H9 (cell line): ENCODE data around the gene ODAD3. TPM values are rescaled to one million over a fixed set of nuclear protein-coding genes. Genes with fewer than 3 reads are reported as not detected.

Source experiments
- DNase-seq: peaks from one replicate; pipeline ENCODE4 v3.0.0-alpha.2; 2017
- H2AFZ ChIP-seq: one replicate; pipeline ENCODE4 v1.6.1; 2013; ENCODE audit warnings: mild to moderate bottlenecking, low read length, control low read depth, moderate library complexity
- H2AK5ac ChIP-seq: 2 replicates; pipeline ENCODE4 v1.6.1; 2013; ENCODE audit warnings: low read length, control low read depth, mixed read lengths; ENCODE audit not compliant: insufficient read length
- H2BK120ac ChIP-seq: one replicate; pipeline ENCODE4 v1.6.1; 2013; ENCODE audit warnings: low read depth, mild to moderate bottlenecking, low read length, control low read depth, inconsistent platforms; ENCODE audit not compliant: poor library complexity, severe bottlenecking
- H2BK12ac ChIP-seq: 2 replicates; pipeline ENCODE4 v1.6.1; 2013; ENCODE audit warnings: low read length, control low read depth, mixed read lengths, low read depth; ENCODE audit not compliant: insufficient read length
- H2BK15ac ChIP-seq: 2 replicates; pipeline ENCODE4 v1.6.1; 2013; ENCODE audit warnings: low read depth, low read length, control low read depth
- H2BK20ac ChIP-seq: one replicate; pipeline ENCODE4 v1.6.1; 2013; ENCODE audit warnings: low read depth, mild to moderate bottlenecking, low read length, control low read depth, inconsistent platforms; ENCODE audit not compliant: poor library complexity, severe bottlenecking
- H2BK5ac ChIP-seq: 2 replicates; pipeline ENCODE4 v1.6.1; 2013; ENCODE audit warnings: low read length, control low read depth, mixed read lengths; ENCODE audit not compliant: insufficient read length
- H3K14ac ChIP-seq: 2 replicates; pipeline ENCODE4 v1.6.1; 2013; ENCODE audit warnings: low read length, control low read depth; ENCODE audit not compliant: insufficient read depth
- H3K18ac ChIP-seq: 2 replicates; pipeline ENCODE4 v1.6.1; 2013; ENCODE audit warnings: low read depth, mild to moderate bottlenecking, mixed read lengths, low read length, control low read depth; ENCODE audit not compliant: insufficient read length
- H3K23ac ChIP-seq: 2 replicates; pipeline ENCODE4 v1.6.1; 2013; ENCODE audit warnings: low read length, control low read depth, mixed read lengths, low read depth; ENCODE audit not compliant: insufficient read length
- H3K23me2 ChIP-seq: 2 replicates; pipeline ENCODE4 v1.6.1; 2013; ENCODE audit warnings: low read depth, mild to moderate bottlenecking, mixed read lengths, low read length, control low read depth; ENCODE audit not compliant: insufficient read length, poor library complexity, severe bottlenecking
- H3K27ac ChIP-seq: 2 replicates; pipeline ENCODE4 v1.5.1; 2013; ENCODE audit warnings: low read length, control low read depth, mixed read lengths, low read depth; ENCODE audit not compliant: insufficient read length
- H3K27me3 ChIP-seq: 2 replicates; pipeline ENCODE4 v1.6.1; 2013; ENCODE audit warnings: low read length, control low read depth, inconsistent platforms; ENCODE audit not compliant: insufficient read depth
- H3K4ac ChIP-seq: 2 replicates; pipeline ENCODE4 v1.6.1; 2013; ENCODE audit warnings: low read depth, mild to moderate bottlenecking, control low read depth, inconsistent platforms, low read length, moderate library complexity
- H3K4me1 ChIP-seq: 2 replicates; pipeline ENCODE4 v1.6.1; 2013; ENCODE audit warnings: low read length, control low read depth, inconsistent platforms; ENCODE audit not compliant: insufficient read depth
- H3K4me2 ChIP-seq: 2 replicates; pipeline ENCODE4 v1.6.1; 2013; ENCODE audit warnings: low read length, control low read depth, mixed read lengths; ENCODE audit not compliant: insufficient read length, insufficient read depth
- H3K56ac ChIP-seq: 2 replicates; pipeline ENCODE4 v1.6.1; 2013; ENCODE audit warnings: low read depth, mild to moderate bottlenecking, mixed read lengths, low read length, control low read depth; ENCODE audit not compliant: insufficient read length
- H3K79me1 ChIP-seq: 2 replicates; pipeline ENCODE4 v1.6.1; 2013; ENCODE audit warnings: low read depth, mild to moderate bottlenecking, moderate library complexity, low read length, control low read depth, inconsistent platforms; ENCODE audit not compliant: insufficient read depth, poor library complexity, severe bottlenecking
- H3K79me2 ChIP-seq: 2 replicates; pipeline ENCODE4 v1.6.1; 2013; ENCODE audit warnings: low read length, control low read depth, inconsistent platforms; ENCODE audit not compliant: insufficient read depth
- H3K9ac ChIP-seq: 2 replicates; pipeline ENCODE4 v1.6.1; 2013; ENCODE audit warnings: low read length, control low read depth, mixed read lengths; ENCODE audit not compliant: insufficient read length; ENCODE audit errors: extremely low read depth
- H3K9me3 ChIP-seq: one replicate; pipeline ENCODE4 v1.6.1; 2013; ENCODE audit warnings: low read depth, low read length, inconsistent platforms; ENCODE audit not compliant: control insufficient read depth
- H3T11ph ChIP-seq: one replicate; pipeline ENCODE4 v1.6.1; 2013; ENCODE audit warnings: mild to moderate bottlenecking, low read length, control low read depth, inconsistent platforms
- H4K20me1 ChIP-seq: one replicate; pipeline ENCODE4 v1.6.1; 2013; ENCODE audit not compliant: control insufficient read depth, insufficient read length, insufficient read depth
- H4K5ac ChIP-seq: 2 replicates; pipeline ENCODE4 v1.6.1; 2013; ENCODE audit warnings: low read depth, mild to moderate bottlenecking, mixed read lengths, low read length, control low read depth; ENCODE audit not compliant: insufficient read length
- H4K8ac ChIP-seq: replicated peaks from 2 replicates; pipeline ENCODE4 v1.6.1; 2013; ENCODE audit warnings: low read length, control low read depth, mixed read lengths, low read depth; ENCODE audit not compliant: insufficient read length
- H4K91ac ChIP-seq: 2 replicates; pipeline ENCODE4 v1.6.1; 2013; ENCODE audit warnings: low read depth, mild to moderate bottlenecking, moderate library complexity, mixed read lengths, low read length, control low read depth; ENCODE audit not compliant: insufficient read length
- H3K27ac Mint-ChIP-seq, 3 experiments: 2 replicates in 2 of 3; 3 replicates in 1 of 3; pipeline ENCODE4 v1.8.0; 2020 to 2021; ENCODE audit warnings: mixed read lengths in 3 of 3, mild to moderate bottlenecking in 1 of 3, moderate library complexity in 1 of 3
- H3K27me3 Mint-ChIP-seq: 2 replicates; pipeline ENCODE4 v1.8.0; 2021; ENCODE audit warnings: low read depth, mild to moderate bottlenecking, moderate library complexity, mixed read lengths
- H3K36me3 Mint-ChIP-seq, 3 experiments: 2 replicates in 2 of 3; 3 replicates in 1 of 3; pipeline ENCODE4 v1.8.0; 2020 to 2021; ENCODE audit warnings: low read depth in 3 of 3, mixed read lengths in 3 of 3; ENCODE audit not compliant: insufficient read depth in 1 of 3
- H3K4me1 Mint-ChIP-seq, 2 experiments: 2 replicates each; pipeline ENCODE4 v1.8.0; 2020; ENCODE audit warnings: mixed read lengths in 2 of 2
- H3K4me3 Mint-ChIP-seq, 2 experiments: 2 replicates in 1 of 2; 3 replicates in 1 of 2; pipeline ENCODE4 v1.8.0; 2020 to 2021; ENCODE audit warnings: mild to moderate bottlenecking in 2 of 2, mixed read lengths in 2 of 2, moderate library complexity in 1 of 2
- H3K9me3 Mint-ChIP-seq, 2 experiments: 2 replicates in 1 of 2; 3 replicates in 1 of 2; pipeline ENCODE4 v1.8.0; 2020; ENCODE audit warnings: mild to moderate bottlenecking in 2 of 2, mixed read lengths in 2 of 2, moderate library complexity in 1 of 2
- CTCF ChIP-seq: fragments of 200-600 bp; sonication (generic); conservative IDR thresholded peaks from 3 replicates; pipeline ENCODE4 v1.8.0; 2021; ENCODE audit warnings: antibody characterized with exemption, mild to moderate bottlenecking
- WGBS: extraction: QIAGEN DNeasy Blood & Tissue Kit; methylation state at CpG from one replicate; pipeline ENCODE4 v1.1.7; 2013; ENCODE audit warnings: missing lambda C conversion rate, low lambda C conversion rate, mixed read lengths; ENCODE audit not compliant: insufficient read length; ENCODE audit errors: extremely low coverage; 5-methylcytosine and 5-hydroxymethylcytosine counted together
- total RNA-seq: library from RNA; stranded (reverse); gene quantifications from 2 replicates; pipeline ENCODE4 v1.2.1, GENCODE V29; 2021

ODAD3 gene
- total RNA-seq, 1 experiment from 2014 or later, result 2.5 TPM

- Histone ChIP-seq H3K9me3 (no peaks in the 10 kb centered on the region), H2BK20ac (no peak overlapping the region), H3K27ac (no peak overlapping the region), H4K5ac (no peak overlapping the region), H3K18ac (no peak overlapping the region), H3K23me2 (no peaks in the 10 kb centered on the region), H3K4me2 (no peak overlapping the region), H3K79me1 (no peaks in the 10 kb centered on the region), H3K4me1 (no peaks in the 10 kb centered on the region), H2BK5ac (no peak overlapping the region), H4K91ac (no peak overlapping the region), H3K27me3 (no peaks in the 10 kb centered on the region), H3K79me2 (no peaks in the 10 kb centered on the region), H3K56ac (no peak overlapping the region), H2BK15ac (no peak overlapping the region), H3K23ac (no peak overlapping the region), H3K9ac (no peak overlapping the region), H2BK12ac (no peak overlapping the region), H2AK5ac (no peak overlapping the region), H4K8ac (no peak overlapping the region), H2AFZ (no peak overlapping the region), H3K14ac (no peak overlapping the region), H2BK120ac (no peak overlapping the region), H4K20me1 (no peaks in the 10 kb centered on the region), H3K4ac (no peak overlapping the region), H3T11ph (no peak overlapping the region)
- no CpG with 5 or more reads among the region's 13 CpGs for WGBS
- TF ChIP-seq CTCF, result no peak
- no peaks in the 10 kb centered on the region for H3K27me3 Mint-ChIP-seq
- peaks cover 9 to 46% (median 45%) of the 10 kb centered on the region in 3 experiments; a peak in 6 of 7 replicates for H3K36me3 Mint-ChIP-seq
- H3K27ac Mint-ChIP-seq, result no peak overlapping the region
- H3K9me3 Mint-ChIP-seq, result no peaks in the 10 kb centered on the region; a peak in 1 of 5 replicates
- DNase-seq, result no peak
- H3K4me3 Mint-ChIP-seq, result no peak overlapping the region
- H3K4me1 Mint-ChIP-seq, result peaks cover 13 to 25% of the 10 kb centered on the region in 2 experiments
Measured at GRCh38 chr19:11448410-11448809, 13.5 kb upstream of the ODAD3 start.
